HG02943 (cell line): ENCODE data around the gene C1QB.

Experiments used
- ATAC-seq: cut with Tn5 transposase; IDR thresholded peaks from one replicate; pipeline ENCODE4 v1.9.1; 2021; ENCODE audit warnings: mild to moderate bottlenecking, low read depth, moderate library complexity; ENCODE audit not compliant: unreplicated experiment

The C1QB gene

GRCh38 chr1:22652881-22653316 is at the start of gene C1QB:
TSS of gene C1QB (plus strand) at chr1:22653236. CDS start at chr1:22659463, 6,227 bp downstream.
- ATAC-seq = no peak

- no peak for ATAC-seq
Observed at GRCh38 chr1:22606161-22606560, 46.9 kb upstream of the C1QB start.

- no peak for ATAC-seq
Observed at GRCh38 chr1:22607154-22607553, 45.9 kb upstream of the C1QB start.

GRCh38 chr1:22608361-22608760 is 44.7 kb upstream of the C1QB start:
- ATAC-seq = no peak

GRCh38 chr1:22609291-22609690 is 43.7 kb upstream of the C1QB start:
- no peak for ATAC-seq

GRCh38 chr1:22611530-22611947 is 41.5 kb upstream of the C1QB start:
- no peak for ATAC-seq

GRCh38 chr1:22612671-22613571 is 40.1 kb upstream of the C1QB start:
- ATAC-seq = no peak

- no peak for ATAC-seq
Observed at GRCh38 chr1:22613572-22613918, 39.5 kb upstream of the C1QB start.

- no peak for ATAC-seq
Observed at GRCh38 chr1:22613951-22614350, 39.1 kb upstream of the C1QB start.

- no peak for ATAC-seq
Observed at GRCh38 chr1:22615886-22616285, 37.1 kb upstream of the C1QB start.

- ATAC-seq = no peak
Observed at GRCh38 chr1:22616571-22616970, 36.5 kb upstream of the C1QB start.

GRCh38 chr1:22618056-22618455 is 35.0 kb upstream of the C1QB start:
- ATAC-seq = no peak

- ATAC-seq = no peak
Observed at GRCh38 chr1:22619252-22619651, 33.8 kb upstream of the C1QB start.

- no peak for ATAC-seq
Observed at GRCh38 chr1:22619798-22620197, 33.2 kb upstream of the C1QB start.

- no peak for ATAC-seq
Observed at GRCh38 chr1:22621761-22622160, 31.3 kb upstream of the C1QB start.

- no peak for ATAC-seq
Observed at GRCh38 chr1:22625262-22625925, 27.6 kb upstream of the C1QB start.

GRCh38 chr1:22626237-22627157 is 26.5 kb upstream of the C1QB start:
- ATAC-seq = no peak

GRCh38 chr1:22627331-22627730 is 25.7 kb upstream of the C1QB start:
- no peak for ATAC-seq

- no peak for ATAC-seq
Observed at GRCh38 chr1:22628698-22629444, 24.2 kb upstream of the C1QB start.

GRCh38 chr1:22629886-22630285 is 23.1 kb upstream of the C1QB start:
- ATAC-seq = no peak
